ENCODE data around the gene IL23A. TPM values are rescaled to one million over a fixed set of nuclear protein-coding genes. Genes with fewer than 3 reads are reported as not detected.

IL23A gene
- total and polyA plus RNA-seq, 2 experiments from 2014 or later: 2.5 to 8.0 TPM

DNA sequence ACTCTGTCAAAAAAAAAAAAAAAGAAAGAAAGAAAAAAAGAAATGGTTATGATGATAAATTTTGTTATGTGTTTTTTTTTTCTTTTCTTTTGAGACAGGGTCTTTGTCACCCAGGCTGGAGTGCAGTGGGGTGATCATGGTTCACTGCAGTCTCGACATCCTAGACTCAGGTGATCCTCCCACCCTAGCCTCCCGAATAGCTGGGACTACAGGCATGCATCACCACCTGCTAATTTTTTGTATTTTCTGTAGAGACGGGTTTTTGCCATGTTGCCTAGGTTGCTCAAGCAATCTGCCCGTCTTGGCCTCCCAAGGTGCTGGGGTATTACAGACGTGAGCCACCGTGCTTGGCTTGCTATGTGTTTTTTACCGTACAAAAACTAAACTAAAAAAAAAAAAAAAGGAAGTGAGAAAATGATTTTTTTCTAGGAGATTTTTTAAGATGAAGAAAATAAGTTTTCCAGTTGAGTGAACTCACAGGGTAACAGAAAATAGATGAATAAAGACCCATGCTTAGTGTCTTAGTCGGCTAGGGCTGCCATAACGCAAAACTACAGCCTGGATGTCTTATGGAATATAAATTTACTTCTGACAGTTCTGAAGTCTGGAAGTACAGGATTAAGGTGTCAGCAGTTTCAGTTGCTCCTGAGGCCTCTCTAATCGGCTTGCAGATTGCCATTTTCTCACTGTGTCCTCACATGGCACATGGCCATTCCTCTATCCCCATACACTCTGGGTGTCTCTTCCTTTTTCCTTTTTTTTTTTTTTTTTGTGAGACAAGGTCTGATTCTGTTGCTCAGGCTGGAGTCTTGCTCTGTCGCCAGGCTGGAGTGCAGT, 37.1 kb downstream of the IL23A start:
- DNase-seq (ENCODE audit: low spot score): no peak
- no peak overlapping the region for H2AFZ ChIP-seq
- H3K36me3 ChIP-seq (ENCODE audit: insufficient read depth): no peaks in the 10 kb centered on the region
- no peak overlapping the region for H3K27ac Mint-ChIP-seq
- peaks cover 11% of the 10 kb centered on the region; the same call in 2 of the 3 replicates for H3K4me1 Mint-ChIP-seq
- peaks cover 7% of the 10 kb centered on the region for H3K27me3 Mint-ChIP-seq (ENCODE audit: insufficient read depth, low read depth, poor library complexity)
- H3K9me2 ChIP-seq (ENCODE audit: insufficient read depth): no peaks in the 10 kb centered on the region
- no peaks in the 10 kb centered on the region; the same call in 1 of the 2 replicates for H3F3A ChIP-seq (replicated peaks; ENCODE audit: low read depth)
- no peaks in the 10 kb centered on the region for H4K20me1 ChIP-seq (replicated peaks; ENCODE audit: insufficient read depth)
- H3K27me3 ChIP-seq (ENCODE audit: insufficient read depth): no peaks in the 10 kb centered on the region
- H3K36me3 Mint-ChIP-seq (ENCODE audit: low read depth): no peaks in the 10 kb centered on the region
- no peaks in the 10 kb centered on the region for H3K79me2 ChIP-seq (replicated peaks; ENCODE audit: insufficient read depth)
- no peak overlapping the region for H3K4me3 Mint-ChIP-seq
- TF ChIP-seq EZH2phosphoT487 (IDR thresholded peaks at IDR 0.05; ENCODE audit: unreplicated experiment): no peak
- no peak for TF ChIP-seq CREB1 (CRISPR knock-in tag; IDR thresholded peaks at IDR 0.05; ENCODE audit: low read depth)
- no peak for TF ChIP-seq POLR2AphosphoS5 (IDR thresholded peaks at IDR 0.05; ENCODE audit: low read depth)
- no peak for TF ChIP-seq ZNF331 (CRISPR knock-in tag; IDR thresholded peaks at IDR 0.05; ENCODE audit: low read depth)
- no peak for TF ChIP-seq EZH2 (IDR thresholded peaks at IDR 0.05; ENCODE audit: low read depth, unreplicated experiment)
- TF ChIP-seq, protein P1, sequence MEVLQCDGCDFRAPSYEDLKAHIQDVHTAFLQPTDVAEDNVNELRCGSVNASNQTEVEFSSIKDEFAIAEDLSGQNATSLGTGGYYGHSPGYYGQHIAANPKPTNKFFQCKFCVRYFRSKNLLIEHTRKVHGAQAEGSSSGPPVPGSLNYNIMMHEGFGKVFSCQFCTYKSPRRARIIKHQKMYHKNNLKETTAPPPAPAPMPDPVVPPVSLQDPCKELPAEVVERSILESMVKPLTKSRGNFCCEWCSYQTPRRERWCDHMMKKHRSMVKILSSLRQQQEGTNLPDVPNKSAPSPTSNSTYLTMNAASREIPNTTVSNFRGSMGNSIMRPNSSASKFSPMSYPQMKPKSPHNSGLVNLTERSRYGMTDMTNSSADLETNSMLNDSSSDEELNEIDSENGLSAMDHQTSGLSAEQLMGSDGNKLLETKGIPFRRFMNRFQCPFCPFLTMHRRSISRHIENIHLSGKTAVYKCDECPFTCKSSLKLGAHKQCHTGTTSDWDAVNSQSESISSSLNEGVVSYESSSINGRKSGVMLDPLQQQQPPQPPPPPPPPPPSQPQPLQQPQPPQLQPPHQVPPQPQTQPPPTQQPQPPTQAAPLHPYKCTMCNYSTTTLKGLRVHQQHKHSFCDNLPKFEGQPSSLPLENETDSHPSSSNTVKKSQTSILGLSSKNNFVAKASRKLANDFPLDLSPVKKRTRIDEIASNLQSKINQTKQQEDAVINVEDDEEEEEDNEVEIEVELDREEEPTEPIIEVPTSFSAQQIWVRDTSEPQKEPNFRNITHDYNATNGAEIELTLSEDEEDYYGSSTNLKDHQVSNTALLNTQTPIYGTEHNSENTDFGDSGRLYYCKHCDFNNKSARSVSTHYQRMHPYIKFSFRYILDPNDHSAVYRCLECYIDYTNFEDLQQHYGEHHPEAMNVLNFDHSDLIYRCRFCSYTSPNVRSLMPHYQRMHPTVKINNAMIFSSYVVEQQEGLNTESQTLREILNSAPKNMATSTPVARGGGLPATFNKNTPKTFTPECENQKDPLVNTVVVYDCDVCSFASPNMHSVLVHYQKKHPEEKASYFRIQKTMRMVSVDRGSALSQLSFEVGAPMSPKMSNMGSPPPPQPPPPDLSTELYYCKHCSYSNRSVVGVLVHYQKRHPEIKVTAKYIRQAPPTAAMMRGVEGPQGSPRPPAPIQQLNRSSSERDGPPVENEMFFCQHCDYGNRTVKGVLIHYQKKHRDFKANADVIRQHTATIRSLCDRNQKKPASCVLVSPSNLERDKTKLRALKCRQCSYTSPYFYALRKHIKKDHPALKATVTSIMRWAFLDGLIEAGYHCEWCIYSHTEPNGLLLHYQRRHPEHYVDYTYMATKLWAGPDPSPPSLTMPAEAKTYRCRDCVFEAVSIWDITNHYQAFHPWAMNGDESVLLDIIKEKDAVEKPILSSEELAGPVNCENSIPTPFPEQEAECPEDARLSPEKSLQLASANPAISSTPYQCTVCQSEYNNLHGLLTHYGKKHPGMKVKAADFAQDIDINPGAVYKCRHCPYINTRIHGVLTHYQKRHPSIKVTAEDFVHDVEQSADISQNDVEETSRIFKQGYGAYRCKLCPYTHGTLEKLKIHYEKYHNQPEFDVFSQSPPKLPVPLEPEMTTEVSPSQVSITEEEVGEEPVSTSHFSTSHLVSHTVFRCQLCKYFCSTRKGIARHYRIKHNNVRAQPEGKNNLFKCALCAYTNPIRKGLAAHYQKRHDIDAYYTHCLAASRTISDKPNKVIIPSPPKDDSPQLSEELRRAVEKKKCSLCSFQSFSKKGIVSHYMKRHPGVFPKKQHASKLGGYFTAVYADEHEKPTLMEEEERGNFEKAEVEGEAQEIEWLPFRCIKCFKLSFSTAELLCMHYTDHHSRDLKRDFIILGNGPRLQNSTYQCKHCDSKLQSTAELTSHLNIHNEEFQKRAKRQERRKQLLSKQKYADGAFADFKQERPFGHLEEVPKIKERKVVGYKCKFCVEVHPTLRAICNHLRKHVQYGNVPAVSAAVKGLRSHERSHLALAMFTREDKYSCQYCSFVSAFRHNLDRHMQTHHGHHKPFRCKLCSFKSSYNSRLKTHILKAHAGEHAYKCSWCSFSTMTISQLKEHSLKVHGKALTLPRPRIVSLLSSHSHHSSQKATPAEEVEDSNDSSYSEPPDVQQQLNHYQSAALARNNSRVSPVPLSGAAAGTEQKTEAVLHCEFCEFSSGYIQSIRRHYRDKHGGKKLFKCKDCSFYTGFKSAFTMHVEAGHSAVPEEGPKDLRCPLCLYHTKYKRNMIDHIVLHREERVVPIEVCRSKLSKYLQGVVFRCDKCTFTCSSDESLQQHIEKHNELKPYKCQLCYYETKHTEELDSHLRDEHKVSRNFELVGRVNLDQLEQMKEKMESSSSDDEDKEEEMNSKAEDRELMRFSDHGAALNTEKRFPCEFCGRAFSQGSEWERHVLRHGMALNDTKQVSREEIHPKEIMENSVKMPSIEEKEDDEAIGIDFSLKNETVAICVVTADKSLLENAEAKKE (CRISPR knock-in tag; IDR thresholded peaks at IDR 0.05): no peak
- no peak for TF ChIP-seq STAT1 (IDR thresholded peaks at IDR 0.05; ENCODE audit: unreplicated experiment)
- no peak for TF ChIP-seq JUNB (IDR thresholded peaks at IDR 0.05; ENCODE audit: unreplicated experiment)
- TF ChIP-seq, protein P2, sequence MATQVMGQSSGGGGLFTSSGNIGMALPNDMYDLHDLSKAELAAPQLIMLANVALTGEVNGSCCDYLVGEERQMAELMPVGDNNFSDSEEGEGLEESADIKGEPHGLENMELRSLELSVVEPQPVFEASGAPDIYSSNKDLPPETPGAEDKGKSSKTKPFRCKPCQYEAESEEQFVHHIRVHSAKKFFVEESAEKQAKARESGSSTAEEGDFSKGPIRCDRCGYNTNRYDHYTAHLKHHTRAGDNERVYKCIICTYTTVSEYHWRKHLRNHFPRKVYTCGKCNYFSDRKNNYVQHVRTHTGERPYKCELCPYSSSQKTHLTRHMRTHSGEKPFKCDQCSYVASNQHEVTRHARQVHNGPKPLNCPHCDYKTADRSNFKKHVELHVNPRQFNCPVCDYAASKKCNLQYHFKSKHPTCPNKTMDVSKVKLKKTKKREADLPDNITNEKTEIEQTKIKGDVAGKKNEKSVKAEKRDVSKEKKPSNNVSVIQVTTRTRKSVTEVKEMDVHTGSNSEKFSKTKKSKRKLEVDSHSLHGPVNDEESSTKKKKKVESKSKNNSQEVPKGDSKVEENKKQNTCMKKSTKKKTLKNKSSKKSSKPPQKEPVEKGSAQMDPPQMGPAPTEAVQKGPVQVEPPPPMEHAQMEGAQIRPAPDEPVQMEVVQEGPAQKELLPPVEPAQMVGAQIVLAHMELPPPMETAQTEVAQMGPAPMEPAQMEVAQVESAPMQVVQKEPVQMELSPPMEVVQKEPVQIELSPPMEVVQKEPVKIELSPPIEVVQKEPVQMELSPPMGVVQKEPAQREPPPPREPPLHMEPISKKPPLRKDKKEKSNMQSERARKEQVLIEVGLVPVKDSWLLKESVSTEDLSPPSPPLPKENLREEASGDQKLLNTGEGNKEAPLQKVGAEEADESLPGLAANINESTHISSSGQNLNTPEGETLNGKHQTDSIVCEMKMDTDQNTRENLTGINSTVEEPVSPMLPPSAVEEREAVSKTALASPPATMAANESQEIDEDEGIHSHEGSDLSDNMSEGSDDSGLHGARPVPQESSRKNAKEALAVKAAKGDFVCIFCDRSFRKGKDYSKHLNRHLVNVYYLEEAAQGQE (IDR thresholded peaks at IDR 0.05; ENCODE audit: unreplicated experiment): no peak
- TF ChIP-seq, protein P3, sequence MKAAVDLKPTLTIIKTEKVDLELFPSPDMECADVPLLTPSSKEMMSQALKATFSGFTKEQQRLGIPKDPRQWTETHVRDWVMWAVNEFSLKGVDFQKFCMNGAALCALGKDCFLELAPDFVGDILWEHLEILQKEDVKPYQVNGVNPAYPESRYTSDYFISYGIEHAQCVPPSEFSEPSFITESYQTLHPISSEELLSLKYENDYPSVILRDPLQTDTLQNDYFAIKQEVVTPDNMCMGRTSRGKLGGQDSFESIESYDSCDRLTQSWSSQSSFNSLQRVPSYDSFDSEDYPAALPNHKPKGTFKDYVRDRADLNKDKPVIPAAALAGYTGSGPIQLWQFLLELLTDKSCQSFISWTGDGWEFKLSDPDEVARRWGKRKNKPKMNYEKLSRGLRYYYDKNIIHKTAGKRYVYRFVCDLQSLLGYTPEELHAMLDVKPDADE (IDR thresholded peaks at IDR 0.05): no peak
- TF ChIP-seq, protein P4, sequence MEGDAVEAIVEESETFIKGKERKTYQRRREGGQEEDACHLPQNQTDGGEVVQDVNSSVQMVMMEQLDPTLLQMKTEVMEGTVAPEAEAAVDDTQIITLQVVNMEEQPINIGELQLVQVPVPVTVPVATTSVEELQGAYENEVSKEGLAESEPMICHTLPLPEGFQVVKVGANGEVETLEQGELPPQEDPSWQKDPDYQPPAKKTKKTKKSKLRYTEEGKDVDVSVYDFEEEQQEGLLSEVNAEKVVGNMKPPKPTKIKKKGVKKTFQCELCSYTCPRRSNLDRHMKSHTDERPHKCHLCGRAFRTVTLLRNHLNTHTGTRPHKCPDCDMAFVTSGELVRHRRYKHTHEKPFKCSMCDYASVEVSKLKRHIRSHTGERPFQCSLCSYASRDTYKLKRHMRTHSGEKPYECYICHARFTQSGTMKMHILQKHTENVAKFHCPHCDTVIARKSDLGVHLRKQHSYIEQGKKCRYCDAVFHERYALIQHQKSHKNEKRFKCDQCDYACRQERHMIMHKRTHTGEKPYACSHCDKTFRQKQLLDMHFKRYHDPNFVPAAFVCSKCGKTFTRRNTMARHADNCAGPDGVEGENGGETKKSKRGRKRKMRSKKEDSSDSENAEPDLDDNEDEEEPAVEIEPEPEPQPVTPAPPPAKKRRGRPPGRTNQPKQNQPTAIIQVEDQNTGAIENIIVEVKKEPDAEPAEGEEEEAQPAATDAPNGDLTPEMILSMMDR (conservative IDR thresholded peaks at IDR 0.05; ENCODE audit: low read depth in 2 of 2): no peak
- H3K4me3 ChIP-seq: no peak overlapping the region
- no peak overlapping the region for H3K27ac ChIP-seq (ENCODE audit: low read depth)
- H3K4me2 ChIP-seq: no peak overlapping the region
- no peak for ATAC-seq
- H3K4me1 ChIP-seq (ENCODE audit: insufficient read depth): peaks cover 6% of the 10 kb centered on the region; the same call in 1 of the 2 replicates
- H3K9me3 Mint-ChIP-seq: peaks cover 16% of the 10 kb centered on the region; the same call in 2 of the 3 replicates
